MV-4-11 (cell line): Measurements from ENCODE around the gene ZNRD2.
A peak's percentile ranks its signal among the peaks of the same experiment; 100 is the strongest.

Experiments
- DNase-seq: peaks from one replicate; lab custom pipeline; 2025; lab: John Stamatoyannopoulos, UW

ZNRD2 gene

GRCh38 chr11:65610404-65610803 lies 40.1 kb downstream of the ZNRD2 start:
- no peak for DNase-seq

DNA sequence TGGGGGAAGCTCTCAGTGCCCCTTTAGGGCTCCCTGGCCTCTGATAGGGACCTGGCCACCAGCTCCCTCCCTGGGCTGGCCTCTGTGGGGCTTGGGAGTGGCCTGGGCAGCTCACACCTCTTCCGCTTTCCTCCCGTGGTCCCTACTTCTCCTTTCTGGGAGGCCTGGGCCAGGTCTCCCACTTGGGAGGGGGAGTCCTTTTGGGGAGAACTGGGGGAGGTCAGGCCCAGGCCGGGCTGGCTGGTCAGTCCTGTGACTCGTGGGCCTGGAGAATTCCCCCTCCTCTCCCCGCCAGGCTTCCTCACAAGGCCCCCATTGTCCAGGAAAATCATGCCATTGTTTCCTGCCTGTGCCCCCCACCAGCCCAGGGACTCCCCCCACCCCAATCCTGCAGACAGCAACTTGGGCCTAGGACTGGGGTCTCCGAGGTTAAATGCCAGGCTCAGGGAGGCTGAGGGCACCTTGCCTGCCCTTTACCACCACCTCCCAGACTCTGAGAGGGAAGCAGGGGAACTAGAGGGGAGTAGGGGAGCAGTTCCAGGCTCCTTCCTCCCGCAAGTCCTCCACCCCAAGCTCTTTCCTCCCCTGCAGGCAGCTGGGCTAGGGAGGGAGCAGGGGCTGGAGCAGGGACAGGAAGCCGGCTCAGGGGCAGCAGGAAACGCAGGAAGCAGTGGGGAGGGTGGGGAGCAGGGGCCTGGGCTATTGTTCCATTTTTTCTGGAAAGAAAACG lies 40.9 kb downstream of the ZNRD2 start:
- peak; percentile 68 for DNase-seq

GRCh38 chr11:65611758-65612603 lies 41.7 kb downstream of the ZNRD2 start:
- no peak for DNase-seq

GRCh38 chr11:65612691-65613090 lies 42.4 kb downstream of the ZNRD2 start:
- DNase-seq = no peak

DNA sequence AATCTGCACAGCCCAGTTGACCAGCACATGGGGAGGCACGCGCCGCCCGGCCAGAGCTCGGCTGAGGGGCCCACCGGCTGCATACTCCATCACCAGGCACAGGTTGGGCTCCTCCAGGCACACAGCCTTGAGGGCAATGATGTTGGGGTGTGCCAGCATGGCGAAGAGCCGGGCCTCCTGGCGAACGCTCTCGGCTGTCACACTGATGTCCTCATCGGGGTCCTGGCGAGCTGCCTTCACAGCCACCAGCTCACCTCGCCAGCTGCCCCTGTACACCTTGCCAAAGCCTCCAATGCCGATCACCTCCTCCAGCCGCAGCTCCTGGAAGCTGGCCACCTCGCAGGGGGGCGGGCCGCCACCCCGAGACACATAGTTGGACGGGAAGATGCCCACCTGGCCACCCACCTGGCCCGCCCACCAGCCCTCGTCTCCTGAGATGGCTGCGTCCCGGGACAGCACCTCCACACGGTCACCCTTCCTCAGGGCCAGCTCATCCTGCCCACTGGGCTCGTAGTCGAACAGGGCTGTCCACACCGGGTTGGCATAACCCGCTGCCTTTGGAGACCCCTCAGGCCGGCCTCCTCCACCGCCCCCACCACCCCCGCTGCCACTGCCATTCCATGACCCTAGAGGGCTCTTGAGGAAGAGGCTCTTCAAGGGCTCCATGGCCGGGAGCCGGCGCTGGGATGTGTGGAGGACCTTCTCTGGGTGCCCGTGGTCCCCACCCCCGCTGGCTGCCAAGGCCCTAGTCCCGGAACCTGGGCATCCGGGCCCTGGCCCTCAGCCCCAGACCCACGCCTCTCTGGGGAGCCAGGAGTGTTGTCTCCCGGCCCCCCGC lies 43.0 kb downstream of the ZNRD2 start:
- no peak for DNase-seq

DNA sequence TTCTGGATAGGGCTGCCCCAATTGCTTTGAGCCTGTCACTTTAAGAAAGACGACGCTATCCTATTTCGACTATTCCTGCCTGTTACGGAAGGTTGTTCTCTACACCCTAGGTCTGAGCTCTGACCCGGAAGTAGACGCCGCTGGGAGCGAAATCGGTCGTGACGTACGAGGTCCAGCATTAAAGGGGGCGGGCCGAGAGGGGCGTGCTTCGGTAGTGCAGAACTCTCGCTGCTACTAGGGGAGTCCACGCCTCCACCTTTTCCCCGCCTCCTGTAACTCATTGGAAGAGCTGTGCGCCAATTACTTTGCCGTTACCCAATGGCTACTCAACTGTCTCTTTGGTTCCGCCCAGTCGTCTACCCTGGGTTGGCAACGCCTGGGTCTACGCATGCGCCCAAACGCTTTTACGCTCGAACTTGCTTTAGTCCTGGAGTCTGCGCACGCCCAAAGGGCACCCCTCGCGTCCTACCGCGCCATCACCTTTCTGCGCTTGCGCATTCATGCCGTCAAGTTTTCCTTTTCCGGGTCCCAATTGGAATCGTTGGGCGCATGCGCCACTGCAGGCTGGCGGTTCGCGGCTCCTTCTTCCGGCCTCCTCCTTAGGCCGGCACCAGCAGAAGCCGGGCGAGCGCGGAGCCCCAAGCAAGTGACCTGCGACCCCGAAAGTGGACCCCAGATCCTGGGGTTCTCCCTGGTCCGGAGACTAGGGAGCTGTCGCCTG lies 45.1 kb downstream of the ZNRD2 start, which contains the start of gene PCNX3:
Gene PCNX3, plus strand, starts transcription at position 548 of the 721 bp plus-strand sequence. CDS start 536 bp downstream, outside the sequence.
- DNase-seq = peak; percentile 100

DNA sequence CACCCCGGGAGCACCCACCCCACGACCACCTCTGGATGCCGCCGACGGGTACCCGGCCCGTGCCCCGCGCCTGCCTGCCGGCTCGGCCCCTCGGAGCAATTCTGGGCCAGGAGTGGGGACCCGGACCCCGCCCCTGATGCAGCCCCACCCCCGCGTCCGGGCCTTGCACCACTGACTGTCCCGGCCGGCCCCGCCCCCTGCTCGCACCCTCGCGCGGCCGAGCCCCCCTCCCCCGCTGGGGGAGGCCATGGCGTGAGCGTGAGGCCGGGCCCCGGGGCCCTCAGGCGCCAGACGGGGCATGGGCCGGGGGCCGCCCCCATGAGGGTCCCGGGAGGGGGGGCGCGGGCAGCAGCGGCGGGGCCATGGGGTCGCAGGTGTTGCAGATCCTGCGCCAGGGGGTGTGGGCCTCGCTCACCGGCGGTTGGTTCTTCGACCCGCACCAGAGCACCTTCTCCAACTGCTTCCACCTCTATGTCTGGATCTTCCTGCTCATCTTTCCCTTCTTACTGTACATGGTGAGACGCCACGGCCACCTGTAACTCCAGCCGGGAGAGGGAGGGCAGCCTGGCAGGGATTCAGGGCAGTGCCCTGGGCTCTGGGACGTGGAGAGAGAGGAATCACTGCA lies 45.8 kb downstream of the ZNRD2 start:
- no peak for DNase-seq

DNA sequence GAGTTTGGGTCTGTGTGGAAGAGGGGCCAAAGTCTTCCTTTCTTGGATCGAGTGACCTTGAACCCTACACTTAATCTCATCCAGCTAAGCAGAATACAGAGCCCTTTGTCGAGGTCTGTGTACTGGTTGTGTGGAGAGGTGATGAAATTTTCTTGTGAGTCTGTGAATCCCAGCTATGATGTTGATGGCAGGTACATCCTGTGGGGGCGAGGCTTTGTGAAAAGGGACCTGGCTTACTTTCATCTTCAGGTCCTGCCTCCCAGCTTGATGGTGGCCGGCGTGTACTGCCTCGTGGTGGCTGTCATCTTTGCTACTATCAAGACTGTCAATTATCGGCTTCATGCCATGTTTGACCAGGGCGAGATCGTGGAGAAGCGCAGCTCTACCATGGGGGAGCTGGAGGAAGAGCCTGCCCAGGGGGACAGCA lies 46.3 kb downstream of the ZNRD2 start:
- DNase-seq = no peak

- no peak for DNase-seq
These were observed 47.0 kb downstream of the ZNRD2 start for GRCh38 chr11:65617136-65617850.

- no peak for DNase-seq
These were observed 47.9 kb downstream of the ZNRD2 start for GRCh38 chr11:65617990-65618751.

DNA sequence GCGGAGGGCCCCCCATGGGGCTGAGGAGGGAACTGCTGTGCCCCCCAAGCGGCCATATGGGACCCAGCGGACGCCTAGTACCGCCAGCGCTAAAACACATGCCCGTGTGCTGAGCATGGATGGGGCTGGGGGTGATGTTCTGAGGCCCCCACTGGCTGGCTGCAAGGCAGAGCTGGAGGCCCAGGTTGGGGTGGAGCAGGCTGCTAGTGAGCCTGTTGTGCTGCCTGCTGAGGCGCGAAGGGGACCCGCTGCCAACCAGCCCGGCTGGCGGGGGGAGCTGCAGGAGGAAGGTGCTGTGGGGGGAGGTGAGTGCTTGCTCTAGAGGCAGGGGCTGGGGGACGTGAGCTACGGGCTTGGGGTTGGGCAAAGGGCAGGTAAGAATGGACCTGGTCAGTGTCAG lies 48.5 kb downstream of the ZNRD2 start:
- DNase-seq = no peak

DNA sequence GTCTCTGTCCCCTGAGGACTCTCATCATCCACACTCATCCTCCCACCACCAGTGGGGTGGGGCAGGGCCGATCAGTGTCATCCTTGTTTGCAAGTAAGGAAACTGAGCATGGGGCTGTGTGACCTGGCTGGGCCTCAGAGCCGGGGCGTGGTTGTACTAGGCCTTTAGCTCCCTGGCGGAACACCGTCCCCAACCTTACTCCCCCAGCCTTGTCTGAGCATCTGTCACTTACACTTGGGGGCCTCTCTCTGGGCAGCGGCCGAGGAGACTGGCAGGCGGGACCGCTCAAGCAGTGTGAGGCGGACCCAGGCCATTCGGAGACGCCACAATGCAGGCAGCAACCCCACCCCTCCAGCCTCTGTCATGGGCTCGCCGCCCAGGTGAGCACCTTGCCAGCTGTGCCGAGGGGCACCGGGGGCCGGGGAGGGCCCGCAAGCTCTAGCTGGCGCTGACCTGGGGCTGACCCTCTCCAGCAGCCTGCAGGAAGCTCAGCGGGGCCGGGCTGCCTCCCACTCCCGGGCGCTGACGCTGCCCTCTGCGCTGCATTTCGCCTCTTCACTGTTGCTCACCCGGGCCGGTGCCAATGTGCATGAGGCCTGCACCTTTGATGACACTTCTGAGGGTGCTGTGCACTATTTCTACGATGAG lies 49.1 kb downstream of the ZNRD2 start:
- DNase-seq = no peak

DNA sequence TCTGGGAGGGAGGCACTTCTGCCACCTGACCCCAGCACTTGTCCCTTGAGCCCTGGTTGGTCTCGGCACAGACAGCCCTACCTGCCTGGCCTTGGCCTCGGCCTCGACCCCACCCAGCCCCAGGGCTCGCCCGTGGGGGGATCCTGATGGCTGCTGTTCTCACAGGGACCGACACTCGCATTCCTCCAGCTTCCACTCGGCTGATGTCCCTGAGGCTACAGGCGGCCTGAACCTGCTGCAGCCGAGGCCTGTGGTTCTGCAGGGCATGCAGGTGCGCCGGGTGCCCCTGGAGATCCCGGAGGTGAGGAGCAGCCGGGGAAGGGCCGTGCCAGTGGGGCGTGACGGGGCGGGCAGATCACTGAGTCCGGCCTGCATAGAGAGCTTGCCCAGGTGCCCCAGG lies 50.4 kb downstream of the ZNRD2 start:
- DNase-seq = no peak

- no peak for DNase-seq
These were observed 51.2 kb downstream of the ZNRD2 start for GRCh38 chr11:65621460-65621859.
